AG10803 (cell line): ENCODE results near the gene ANKRD49.

ENCODE experiments used
- DNase-seq: peaks from one replicate; pipeline ENCODE4 v3.0.0; 2010; ENCODE audit warnings: low read depth
- H3K4me3 ChIP-seq: 2 replicates; pipeline ENCODE4 v1.5.1; 2011; ENCODE audit warnings: mild to moderate bottlenecking, low read length, control low read depth
- CTCF ChIP-seq: conservative IDR thresholded peaks from 2 replicates; pipeline ENCODE4 v1.5.1; 2011; ENCODE audit warnings: mild to moderate bottlenecking, low read length, control low read depth, inconsistent platforms

Gene ANKRD49

GRCh38 chr11:94507485-94507884 lies 13.7 kb downstream of the ANKRD49 start:
- TF ChIP-seq CTCF: no peak
- no peak overlapping the region for H3K4me3 ChIP-seq
- DNase-seq: no peak

GRCh38 chr11:94511932-94512781 lies 18.4 kb downstream of the ANKRD49 start, which contains the start of gene C11orf97:
TSS of gene C11orf97 (plus strand) at chr11:94512461. CDS start at chr11:94512529, 68 bp downstream.
- DNase-seq: peak; percentile 25
- peak within 1 kb of the TSS; percentile 66 for H3K4me3 ChIP-seq
- TF ChIP-seq CTCF: no peak

DNA sequence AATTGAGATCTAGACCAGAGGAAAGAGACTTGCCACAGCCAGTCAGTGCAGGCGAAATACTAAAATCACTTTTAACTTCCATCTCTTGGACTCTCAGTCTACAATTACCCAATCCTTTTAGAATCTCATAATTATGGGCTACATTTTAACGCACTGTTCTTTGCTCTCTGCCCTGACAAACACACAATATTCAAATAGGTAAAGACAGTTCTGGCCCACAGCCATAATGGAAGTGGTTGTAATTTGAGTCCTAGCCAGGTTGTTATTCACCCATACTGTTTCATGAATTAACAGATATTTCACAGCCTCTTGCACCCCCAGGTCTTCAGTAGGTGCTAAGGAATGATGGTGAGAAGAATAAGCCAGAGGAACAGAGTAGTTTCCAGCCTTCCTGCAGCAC lies 19.3 kb downstream of the ANKRD49 start:
- H3K4me3 ChIP-seq: no peak overlapping the region
- no peak for DNase-seq
- TF ChIP-seq CTCF: no peak

DNA sequence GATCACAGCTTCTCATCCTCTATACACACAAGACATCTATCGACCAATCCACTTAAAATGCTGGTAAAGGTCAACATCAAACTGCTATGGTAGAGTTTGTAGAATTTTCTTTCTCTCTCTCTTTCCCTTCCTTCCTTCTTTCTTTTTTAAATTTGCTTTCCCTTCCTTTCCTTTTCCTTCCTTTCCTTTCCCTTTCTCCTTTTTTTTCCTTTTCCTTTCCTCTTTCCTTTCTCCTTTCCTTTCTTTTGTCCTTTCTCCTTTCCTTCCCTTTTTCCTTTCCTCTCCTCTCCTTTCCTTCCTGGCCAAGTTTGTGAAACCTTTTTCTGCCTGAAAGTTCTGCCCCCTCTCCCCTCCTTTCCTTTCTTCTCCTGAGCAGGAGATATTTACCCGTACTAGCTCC lies 21.6 kb downstream of the ANKRD49 start:
- no peak for TF ChIP-seq CTCF
- H3K4me3 ChIP-seq: no peak overlapping the region
- DNase-seq: no peak

- DNase-seq: no peak
- H3K4me3 ChIP-seq: no peak overlapping the region
- no peak for TF ChIP-seq CTCF
Measured at GRCh38 chr11:94516725-94517124, 22.9 kb downstream of the ANKRD49 start.

DNA sequence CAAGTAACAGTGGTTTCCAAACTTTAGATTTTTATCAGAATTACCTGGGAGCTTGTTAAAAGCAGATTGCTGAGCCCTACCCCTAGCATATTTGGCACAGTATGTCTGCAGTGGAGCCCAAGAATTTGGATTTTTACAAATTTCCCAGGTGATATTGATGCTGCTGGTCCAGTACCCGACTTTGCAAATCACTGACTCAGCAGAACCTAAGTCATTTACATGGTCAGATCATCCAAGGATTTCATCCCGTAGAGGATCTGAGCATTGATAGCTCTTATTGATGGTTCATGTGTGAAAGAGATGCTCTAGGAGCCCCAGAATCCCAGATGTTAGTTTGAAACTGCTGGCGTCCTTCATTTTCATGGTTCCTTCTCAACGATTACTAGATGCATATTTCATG lies 24.5 kb downstream of the ANKRD49 start:
- no peak for TF ChIP-seq CTCF
- no peak overlapping the region for H3K4me3 ChIP-seq
- DNase-seq: no peak

DNA sequence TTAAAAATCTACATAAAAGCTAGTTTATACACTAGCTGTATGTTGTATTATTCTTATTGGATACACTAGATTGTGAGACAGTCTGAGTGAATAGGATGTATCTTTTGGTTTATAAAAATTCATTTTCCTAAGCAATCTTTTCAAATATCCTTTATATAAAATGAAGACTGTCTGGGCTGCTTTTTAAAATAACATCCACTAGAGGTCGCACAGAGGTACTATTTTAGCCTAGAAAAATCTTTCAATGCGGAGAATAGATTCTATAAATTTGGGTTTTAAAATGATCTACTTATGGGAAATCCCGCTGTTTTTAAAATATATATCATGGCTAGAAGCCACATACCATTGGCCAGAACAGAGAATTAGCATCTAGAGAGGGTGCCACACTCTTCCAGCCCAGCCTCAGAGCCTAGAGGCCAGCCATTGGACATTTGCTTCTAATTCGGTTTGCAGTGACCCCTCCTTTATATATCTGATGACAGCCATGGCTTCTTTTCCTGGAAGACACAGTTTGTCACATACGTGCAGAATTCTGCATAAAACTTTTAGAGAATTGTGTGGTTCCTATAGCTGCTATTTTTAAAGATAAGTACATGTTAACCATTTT lies 25.8 kb downstream of the ANKRD49 start:
- peak; percentile 25 for DNase-seq
- H3K4me3 ChIP-seq: no peak overlapping the region
- TF ChIP-seq CTCF: peak; percentile 71
